HG02973 (cell line): ENCODE data around the gene CABYR.
"Not testable (repeated sequence)": the region's sequence is repeated elsewhere in the genome, so short reads cannot be mapped to it uniquely, and the experiment has no call there.

Source experiments
- ATAC-seq: cut with Tn5 transposase; IDR thresholded peaks from one replicate; pipeline ENCODE4 v1.9.1; 2021; ENCODE audit warnings: moderate library complexity; ENCODE audit not compliant: unreplicated experiment

Gene CABYR

GRCh38 chr18:24127735-24128134 lies 11.1 kb upstream of the CABYR start:
- ATAC-seq = no peak

GRCh38 chr18:24128700-24129099 lies 10.2 kb upstream of the CABYR start:
- no peak for ATAC-seq

GRCh38 chr18:24130494-24130893 lies 8.4 kb upstream of the CABYR start:
- ATAC-seq = no peak

- ATAC-seq = no peak
Measured at GRCh38 chr18:24136967-24137373, 1.9 kb upstream of the CABYR start.

GRCh38 chr18:24138409-24138788 lies 463 bp upstream of the CABYR start:
- no peak for ATAC-seq

GRCh38 chr18:24140697-24141096 lies 1.8 kb downstream of the CABYR start:
- no peak for ATAC-seq

GRCh38 chr18:24142376-24142775 lies 3.5 kb downstream of the CABYR start:
- ATAC-seq = no peak

GRCh38 chr18:24149591-24149990 lies 10.7 kb downstream of the CABYR start:
- ATAC-seq = not testable (repeated sequence)

- no peak for ATAC-seq
Measured at GRCh38 chr18:24153397-24153796, 14.5 kb downstream of the CABYR start.

GRCh38 chr18:24157855-24158254 lies 19.0 kb downstream of the CABYR start:
- no peak for ATAC-seq

GRCh38 chr18:24160086-24160485 lies 21.2 kb downstream of the CABYR start:
- ATAC-seq = no peak

GRCh38 chr18:24161304-24161703 lies 22.4 kb downstream of the CABYR start:
- no peak for ATAC-seq

- ATAC-seq = no peak
Measured at GRCh38 chr18:24168496-24168895, 29.6 kb downstream of the CABYR start.

GRCh38 chr18:24170360-24170759 lies 31.5 kb downstream of the CABYR start:
- ATAC-seq = no peak

- no peak for ATAC-seq
Measured at GRCh38 chr18:24173997-24174396, 35.1 kb downstream of the CABYR start.

- ATAC-seq = peak; percentile 90
Measured at GRCh38 chr18:24176727-24177416, 38.0 kb downstream of the CABYR start.

GRCh38 chr18:24177499-24178133 lies 38.8 kb downstream of the CABYR start:
- ATAC-seq = no peak

GRCh38 chr18:24180048-24180447 lies 41.2 kb downstream of the CABYR start:
- ATAC-seq = no peak

GRCh38 chr18:24181806-24182205 lies 42.9 kb downstream of the CABYR start:
- ATAC-seq = no peak

GRCh38 chr18:24185805-24186204 lies 46.9 kb downstream of the CABYR start:
- ATAC-seq = no peak

- peak; percentile 65 for ATAC-seq
Measured at GRCh38 chr18:24187049-24187448, 48.2 kb downstream of the CABYR start.

- ATAC-seq = no peak
Measured at GRCh38 chr18:24187689-24188088, 48.8 kb downstream of the CABYR start.

- ATAC-seq = no peak
Measured at GRCh38 chr18:24188120-24188519, 49.3 kb downstream of the CABYR start.
